ENCODE results near the gene HOXB9. TPM values are rescaled to one million over a fixed set of nuclear protein-coding genes. Genes with fewer than 3 reads are reported as not detected.

The HOXB9 gene
- total RNA-seq, 1 experiment from 2014 or later = 3.3 TPM

- in situ Hi-C loops (cut with HindIII; ENCODE audit: low pct_unique_long_range_greater_than_20kb, low sequenced_read_pairs) = no loop called here
- DNase-seq (ENCODE audit: low read depth, low spot score) = no peak
Measured at GRCh38 chr17:48628649-48629410, 2.7 kb upstream of the HOXB9 start.

- in situ Hi-C loops (cut with HindIII; ENCODE audit: low pct_unique_long_range_greater_than_20kb, low sequenced_read_pairs) = no loop called here
- DNase-seq (ENCODE audit: low read depth, low spot score) = no peak
Measured at GRCh38 chr17:48627623-48628521, 1.7 kb upstream of the HOXB9 start.

- in situ Hi-C loops (cut with HindIII; ENCODE audit: low pct_unique_long_range_greater_than_20kb, low sequenced_read_pairs) = no loop called here
- no peak for DNase-seq (ENCODE audit: low read depth, low spot score)
Measured at GRCh38 chr17:48627118-48627597, 1.0 kb upstream of the HOXB9 start.

- in situ Hi-C loops (cut with HindIII; ENCODE audit: low pct_unique_long_range_greater_than_20kb, low sequenced_read_pairs) = no loop called here
- DNase-seq (ENCODE audit: low read depth, low spot score) = peak; percentile 25
Measured at GRCh38 chr17:48625495-48626244, 488 bp downstream of the HOXB9 start.

- in situ Hi-C loops (cut with HindIII; ENCODE audit: low pct_unique_long_range_greater_than_20kb, low sequenced_read_pairs) = no loop called here
- no peak for DNase-seq (ENCODE audit: low read depth, low spot score)
Measured at GRCh38 chr17:48624544-48625494, 1.3 kb downstream of the HOXB9 start.

- in situ Hi-C loops (cut with HindIII; ENCODE audit: low pct_unique_long_range_greater_than_20kb, low sequenced_read_pairs) = no loop called here
- no peak for DNase-seq (ENCODE audit: low read depth, low spot score)
Measured at GRCh38 chr17:48624118-48624517, 2.0 kb downstream of the HOXB9 start.

- no peak for DNase-seq (ENCODE audit: low read depth, low spot score)
- in situ Hi-C loops (cut with HindIII; ENCODE audit: low pct_unique_long_range_greater_than_20kb, low sequenced_read_pairs) = no loop called here
Measured at GRCh38 chr17:48623583-48623982, 2.6 kb downstream of the HOXB9 start.

GRCh38 chr17:48622857-48623256, 3.3 kb downstream of the HOXB9 start:
- DNase-seq (ENCODE audit: low read depth, low spot score) = no peak
- in situ Hi-C loops (cut with HindIII; ENCODE audit: low pct_unique_long_range_greater_than_20kb, low sequenced_read_pairs) = no loop called here

- no peak for DNase-seq (ENCODE audit: low read depth, low spot score)
Measured at GRCh38 chr17:48621410-48622392, 4.5 kb downstream of the HOXB9 start.

GRCh38 chr17:48620461-48621139, 5.6 kb downstream of the HOXB9 start:
- in situ Hi-C loops (cut with HindIII; ENCODE audit: low pct_unique_long_range_greater_than_20kb, low sequenced_read_pairs) = no loop called here
- DNase-seq (ENCODE audit: low read depth, low spot score) = no peak

More at GRCh38 chr17:48621410-48622392, 4.5 kb downstream of the HOXB9 start:
- in situ Hi-C loops (cut with HindIII; ENCODE audit: low pct_unique_long_range_greater_than_20kb, low sequenced_read_pairs) = no loop called here

GRCh38 chr17:48619826-48620449, 6.2 kb downstream of the HOXB9 start:
- in situ Hi-C loops (cut with HindIII; ENCODE audit: low pct_unique_long_range_greater_than_20kb, low sequenced_read_pairs) = no loop called here
- no peak for DNase-seq (ENCODE audit: low read depth, low spot score)

- in situ Hi-C loops (cut with HindIII; ENCODE audit: low pct_unique_long_range_greater_than_20kb, low sequenced_read_pairs) = no loop called here
- DNase-seq (ENCODE audit: low read depth, low spot score) = peak; percentile 85
Measured at GRCh38 chr17:48618256-48618896, 7.8 kb downstream of the HOXB9 start.

- in situ Hi-C loops (cut with HindIII; ENCODE audit: low pct_unique_long_range_greater_than_20kb, low sequenced_read_pairs) = no loop called here
- DNase-seq (ENCODE audit: low read depth, low spot score) = no peak
Measured at GRCh38 chr17:48617471-48618255, 8.5 kb downstream of the HOXB9 start.

Data from SK-MEL-5 (cell line).